Gastrocnemius medialis (tissue), 4 donors: ENCODE data around the gene ULBP3. TPM values are rescaled to one million over a fixed set of nuclear protein-coding genes. Genes with fewer than 3 reads are reported as not detected.

Source experiments
- ATAC-seq, 2 donors: fragments of 150-250 bp; one replicate each; pipeline ENCODE4 v1.9.1; 2016
- DNase-seq, 2 donors: peaks; one replicate each; pipeline ENCODE4 v3.0.0-alpha.2; 2019
- H3K27ac ChIP-seq, 4 donors: fragments of 200-600 bp; sonication (generic); 1 replicate in 1 of 4; 2 replicates in 3 of 4; pipeline ENCODE4 v1.5.1; 2016 to 2018; ENCODE audit warnings: mild to moderate bottlenecking in 2 of 4, moderate library complexity in 1 of 4
- H3K27me3 ChIP-seq, 3 donors: fragments of 200-600 bp; sonication (generic) in 2 of 3; 1 replicate in 1 of 3; 2 replicates in 2 of 3; pipeline versions ENCODE4 v1.5.1 to v1.6.0; 2016 to 2019; ENCODE audit warnings: mild to moderate bottlenecking in 1 of 3, moderate library complexity in 1 of 3
- H3K36me3 ChIP-seq, 2 donors: fragments of 200-600 bp; sonication (generic) in 1 of 2; one replicate each; pipeline ENCODE4 v1.5.1; 2017 to 2018
- H3K4me1 ChIP-seq, 2 donors: fragments of 200-600 bp; sonication (generic) in 1 of 2; one replicate each; pipeline ENCODE4 v1.5.1; 2016 to 2017; ENCODE audit warnings: mild to moderate bottlenecking in 2 of 2
- H3K4me3 ChIP-seq, 4 donors: fragments of 200-600 bp; sonication (generic) in 3 of 4; 1 replicate in 1 of 4; 2 replicates in 3 of 4; pipeline ENCODE4 v1.5.1; 2016 to 2019; ENCODE audit warnings: mild to moderate bottlenecking in 2 of 4
- H3K9me3 ChIP-seq, 3 donors: fragments of 200-600 bp; sonication (generic) in 2 of 3; 1 replicate in 1 of 3; 2 replicates in 2 of 3; pipeline ENCODE4 v1.5.1; 2016 to 2019
- POLR2A ChIP-seq, 2 donors: fragments of 450-650 bp; IDR thresholded peaks; one replicate each; pipeline ENCODE4 v1.6.1; 2017; ENCODE audit warnings: antibody characterized with exemption in 2 of 2, mild to moderate bottlenecking in 2 of 2, moderate library complexity in 2 of 2
- in situ Hi-C, 4 donors: fragments of 200-750 bp; cut with MboI; loops; one replicate each; pipeline versions ENCODE4 v1.15.0 to v1.8.0; 2017; ENCODE audit warnings: low sequenced_read_pairs in 4 of 4
- intact Hi-C: fragments of 100-400 bp; cut with DNase I; formaldehyde crosslinking; loops from one replicate; pipeline ENCODE4 v1.15.1; 2023; ENCODE audit warnings: low total_unique reads
- total RNA-seq, 4 donors: library from RNA; depleted of rRNA; stranded (reverse); fragments of >200 nt; gene quantifications; one replicate each; pipeline versions ENCODE4 v1.1.0 to v1.2.3, GENCODE V29; 2016
- TF ChIP-seq, protein P1 (sequence below), 5 experiments: fragments of 450-650 bp in 3 of 5; fragments of 200-600 bp in 2 of 5; sonication (generic) in 2 of 5; IDR thresholded peaks in 4 of 5; conservative IDR thresholded peaks in 1 of 5; 1 replicate in 4 of 5; 2 replicates in 1 of 5; pipeline ENCODE4 v1.5.1; 2016 to 2019; ENCODE audit warnings: antibody characterized with exemption in 5 of 5, mild to moderate bottlenecking in 3 of 5, moderate library complexity in 3 of 5

Gene ULBP3
- total RNA-seq, 4 donors from 2014 or later, result 1.1 TPM; not detected in 3

DNA sequence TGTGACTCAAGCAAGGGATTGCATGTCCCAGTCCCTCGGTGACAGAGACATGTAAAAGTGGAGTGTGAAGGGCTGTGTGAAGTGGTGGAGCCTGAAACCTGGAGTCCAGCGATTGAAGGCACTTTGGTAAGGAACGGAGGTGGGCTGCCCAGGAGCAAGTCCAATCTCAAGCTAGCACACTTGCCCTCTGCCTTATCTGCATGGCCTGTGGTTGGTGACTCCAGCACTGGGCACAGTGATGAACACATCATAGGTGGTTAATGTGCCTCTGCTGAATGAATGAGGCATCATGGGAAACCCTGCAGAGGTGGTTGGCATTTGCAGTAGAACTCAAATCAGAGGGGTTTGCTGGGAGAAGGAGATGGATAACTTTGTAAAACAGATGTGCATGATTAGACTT lies 14.9 kb upstream of the ULBP3 start:
- H3K9me3 ChIP-seq, result no peaks in the 10 kb centered on the region
- no peak overlapping the region for H3K4me3 ChIP-seq
- no peak for ATAC-seq
- no peaks in the 10 kb centered on the region for H3K36me3 ChIP-seq
- H3K27ac ChIP-seq, result no peak overlapping the region
- H3K27me3 ChIP-seq, result no peaks in the 10 kb centered on the region
- no peaks in the 10 kb centered on the region for H3K4me1 ChIP-seq
- in situ Hi-C loops (loop anchor here (5.0 to 25.0 kb wide), 3 partner anchors 253 to 728 kb away; no protein-coding TSS in a partner anchor), intact Hi-C loops (loop anchor here (5.0 to 10.0 kb wide), 2 partner anchors 58 to 731 kb away; partner anchors contain the start of gene PPP1R14C)
- DNase-seq, result no peak
- no peak for TF ChIP-seq POLR2A (IDR thresholded peaks at IDR 0.05)
- TF ChIP-seq, protein P1, sequence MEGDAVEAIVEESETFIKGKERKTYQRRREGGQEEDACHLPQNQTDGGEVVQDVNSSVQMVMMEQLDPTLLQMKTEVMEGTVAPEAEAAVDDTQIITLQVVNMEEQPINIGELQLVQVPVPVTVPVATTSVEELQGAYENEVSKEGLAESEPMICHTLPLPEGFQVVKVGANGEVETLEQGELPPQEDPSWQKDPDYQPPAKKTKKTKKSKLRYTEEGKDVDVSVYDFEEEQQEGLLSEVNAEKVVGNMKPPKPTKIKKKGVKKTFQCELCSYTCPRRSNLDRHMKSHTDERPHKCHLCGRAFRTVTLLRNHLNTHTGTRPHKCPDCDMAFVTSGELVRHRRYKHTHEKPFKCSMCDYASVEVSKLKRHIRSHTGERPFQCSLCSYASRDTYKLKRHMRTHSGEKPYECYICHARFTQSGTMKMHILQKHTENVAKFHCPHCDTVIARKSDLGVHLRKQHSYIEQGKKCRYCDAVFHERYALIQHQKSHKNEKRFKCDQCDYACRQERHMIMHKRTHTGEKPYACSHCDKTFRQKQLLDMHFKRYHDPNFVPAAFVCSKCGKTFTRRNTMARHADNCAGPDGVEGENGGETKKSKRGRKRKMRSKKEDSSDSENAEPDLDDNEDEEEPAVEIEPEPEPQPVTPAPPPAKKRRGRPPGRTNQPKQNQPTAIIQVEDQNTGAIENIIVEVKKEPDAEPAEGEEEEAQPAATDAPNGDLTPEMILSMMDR (IDR thresholded peaks at IDR 0.05 in 4 of 5, conservative IDR thresholded peaks at IDR 0.05 in 1 of 5), result no peak

GRCh38 chr6:150081702-150082101 lies 12.8 kb upstream of the ULBP3 start:
- intact Hi-C loops, result loop anchor here (2.0 to 10.0 kb wide), 3 partner anchors 61 to 733 kb away; partner anchors contain the start of gene PPP1R14C
- no peak for DNase-seq
- no peaks in the 10 kb centered on the region for H3K9me3 ChIP-seq
- TF ChIP-seq POLR2A (IDR thresholded peaks at IDR 0.05), result no peak
- TF ChIP-seq, protein P1 (IDR thresholded peaks at IDR 0.05 in 4 of 5, conservative IDR thresholded peaks at IDR 0.05 in 1 of 5), result no peak
- no peak overlapping the region for H3K4me3 ChIP-seq
- H3K27ac ChIP-seq, result no peak overlapping the region
- no peaks in the 10 kb centered on the region for H3K36me3 ChIP-seq
- in situ Hi-C loops, result loop anchor here (5.0 to 25.0 kb wide), 3 partner anchors 256 to 731 kb away; no protein-coding TSS in a partner anchor
- H3K4me1 ChIP-seq, result no peaks in the 10 kb centered on the region
- no peak for ATAC-seq
- no peaks in the 10 kb centered on the region for H3K27me3 ChIP-seq

DNA sequence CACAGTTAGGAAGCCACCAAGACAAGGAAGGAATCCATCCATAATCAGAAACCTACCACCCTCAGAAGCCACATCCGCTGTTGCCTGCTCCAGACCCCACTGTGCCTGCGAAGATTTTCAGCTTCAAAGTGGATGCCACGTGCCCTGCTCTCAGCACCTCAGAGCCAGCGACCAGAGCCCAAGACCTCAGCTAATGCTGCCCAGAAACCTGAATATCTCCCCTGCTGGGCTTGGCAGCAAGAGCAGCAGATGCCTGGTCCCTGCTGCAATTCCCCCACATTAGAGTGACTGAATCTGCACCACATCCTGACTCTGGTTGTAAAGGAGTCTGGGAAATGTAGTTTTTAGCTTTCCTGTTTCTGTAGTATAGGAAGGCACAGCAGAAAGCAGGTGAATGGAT lies 10.7 kb upstream of the ULBP3 start:
- Histone ChIP-seq H3K27ac (no peak overlapping the region), H3K27me3 (no peaks in the 10 kb centered on the region), H3K4me3 (no peak overlapping the region), H3K36me3 (no peaks in the 10 kb centered on the region), H3K9me3 (no peaks in the 10 kb centered on the region), H3K4me1 (no peaks in the 10 kb centered on the region)
- TF ChIP-seq POLR2A (IDR thresholded peaks at IDR 0.05), result no peak
- TF ChIP-seq, protein P1 (IDR thresholded peaks at IDR 0.05 in 4 of 5, conservative IDR thresholded peaks at IDR 0.05 in 1 of 5), result no peak
- ATAC-seq, result no peak
- in situ Hi-C loops (loop anchor here (5.0 to 25.0 kb wide), 3 partner anchors 258 to 733 kb away; no protein-coding TSS in a partner anchor), intact Hi-C loops (loop anchor here (1.0 to 10.0 kb wide), 4 partner anchors 63 to 735 kb away; partner anchors contain the start of gene PPP1R14C)
- DNase-seq, result no peak

GRCh38 chr6:150078788-150079187 lies 9.9 kb upstream of the ULBP3 start:
- in situ Hi-C loops (loop anchor here in 3 of 4 donors (5.0 to 25.0 kb wide), 3 partner anchors 259 to 734 kb away; no protein-coding TSS in a partner anchor), intact Hi-C loops (no loop called here)
- H3K27ac ChIP-seq, result no peak overlapping the region

More at GRCh38 chr6:150078788-150079187, 9.9 kb upstream of the ULBP3 start:
- TF ChIP-seq, protein P1 (IDR thresholded peaks at IDR 0.05 in 4 of 5, conservative IDR thresholded peaks at IDR 0.05 in 1 of 5), result no peak
- no peak for TF ChIP-seq POLR2A (IDR thresholded peaks at IDR 0.05)
- no peak for DNase-seq
- Histone ChIP-seq H3K4me1 (no peaks in the 10 kb centered on the region), H3K9me3 (no peaks in the 10 kb centered on the region), H3K27me3 (no peaks in the 10 kb centered on the region), H3K36me3 (no peaks in the 10 kb centered on the region), H3K4me3 (no peak overlapping the region)
- no peak for ATAC-seq
